ENCODE data around the gene ACTL8. TPM values are rescaled to one million over a fixed set of nuclear protein-coding genes. Genes with fewer than 3 reads are reported as not detected.

Gene ACTL8
- total and polyA plus RNA-seq, 2 of the 4 experiments (the other 2 are of a cell fraction), result under 0.01 to 0.07 TPM

- no peak overlapping the region for H3K4me2 ChIP-seq (ENCODE audit: low read depth, low read length)
- no peak overlapping the region for H3K23ac ChIP-seq (ENCODE audit: low read depth, low read length)
- H2AFZ ChIP-seq (replicated peaks; ENCODE audit: low read length, poor library complexity), result no peak overlapping the region
- no peak overlapping the region for H2BK20ac ChIP-seq (ENCODE audit: low read depth, low read length)
- no peaks in the 10 kb centered on the region for H3K79me1 ChIP-seq (ENCODE audit: low read depth in 1 of 2, low read length in 2 of 2)
- POLR2A ChIA-PET (ENCODE audit: unreplicated experiment), result no interaction called here
- H4K8ac ChIP-seq (ENCODE audit: low read depth in 2 of 2, low read length in 2 of 2), result no peak overlapping the region
- peaks cover 8% of the 10 kb centered on the region for H3K27me3 ChIP-seq (ENCODE audit: control insufficient read depth, insufficient read depth, low read length)
- no peak overlapping the region for H2BK15ac ChIP-seq (ENCODE audit: low read depth, low read length)
- H3K4ac ChIP-seq (ENCODE audit: low read depth, low read length), result no peak overlapping the region
- no peak overlapping the region for H3K14ac ChIP-seq (replicated peaks; ENCODE audit: low read depth, low read length)
- intact Hi-C loops (cut with micrococcal nuclease) (no loop called here), in situ Hi-C loops (cut with MboI; ENCODE audit: low sequenced_read_pairs) (no loop called here), dilution Hi-C loops (cut with HindIII; ENCODE audit: low sequenced_read_pairs, unreplicated experiment) (no loop called here)
- H3K18ac ChIP-seq (ENCODE audit: low read depth, low read length), result no peak overlapping the region
- no peaks in the 10 kb centered on the region for H3K9me1 ChIP-seq (ENCODE audit: insufficient read depth, low read length)
- H3K56ac ChIP-seq (ENCODE audit: extremely low read depth, insufficient read depth, low read length), result no peak overlapping the region
- no peak overlapping the region for H2BK5ac ChIP-seq (ENCODE audit: low read depth, low read length, poor library complexity, severe bottlenecking)
- no peak overlapping the region for H3K4me3 ChIP-seq (ENCODE audit: insufficient read depth, low read depth, low read length)
- no peak overlapping the region for H2AK9ac ChIP-seq (replicated peaks; ENCODE audit: low read depth, low read length, poor library complexity)
- no TSS peak for BruUV-seq (replicated peaks)
- no peaks in the 10 kb centered on the region for H3K4me1 ChIP-seq (ENCODE audit: control insufficient read depth, insufficient read depth, low read length)
- H4K20me1 ChIP-seq (ENCODE audit: insufficient read depth, low read length), result no peaks in the 10 kb centered on the region
- CTCF ChIA-PET, result interaction anchor here (0.6 kb wide), 1 partner anchor 53 kb away, joined by 6 read pairs; no protein-coding TSS in a partner anchor
- DNase-seq (no peak), ATAC-seq (ENCODE audit: low read depth) (no peak)
- TF ChIP-seq NFE2L2 (IDR thresholded peaks at IDR 0.05; ENCODE audit: low read depth, low read length) (no peak), SMC3 (IDR thresholded peaks at IDR 0.05; ENCODE audit: low read depth, low read length) (no peak), CEBPB (IDR thresholded peaks at IDR 0.05; ENCODE audit: low read depth, low read length) (no peak), RFX5 (IDR thresholded peaks at IDR 0.05; ENCODE audit: low read depth, low read length) (no peak), CTCF (conservative IDR thresholded peaks at IDR 0.05; ENCODE audit: low read depth, low read length) (no peak), RCOR1 (IDR thresholded peaks at IDR 0.05; ENCODE audit: insufficient replicate concordance, low read length) (no peak), ELK1 (IDR thresholded peaks at IDR 0.05; ENCODE audit: borderline replicate concordance, low read depth, low read length) (no peak), MXI1 (IDR thresholded peaks at IDR 0.05; ENCODE audit: borderline replicate concordance, low read depth, low read length) (no peak), MAFK (IDR thresholded peaks at IDR 0.05; ENCODE audit: low read depth, low read length) (no peak), CHD1 (IDR thresholded peaks at IDR 0.05; ENCODE audit: low read depth, low read length) (no peak), POLR2A (IDR thresholded peaks at IDR 0.05; ENCODE audit: low read depth, low read length) (no peak), MAZ (IDR thresholded peaks at IDR 0.05; ENCODE audit: borderline replicate concordance, low read depth, low read length) (no peak), BHLHE40 (IDR thresholded peaks at IDR 0.05; ENCODE audit: low read depth, low read length) (no peak)
- TF ChIP-seq, protein P1, sequence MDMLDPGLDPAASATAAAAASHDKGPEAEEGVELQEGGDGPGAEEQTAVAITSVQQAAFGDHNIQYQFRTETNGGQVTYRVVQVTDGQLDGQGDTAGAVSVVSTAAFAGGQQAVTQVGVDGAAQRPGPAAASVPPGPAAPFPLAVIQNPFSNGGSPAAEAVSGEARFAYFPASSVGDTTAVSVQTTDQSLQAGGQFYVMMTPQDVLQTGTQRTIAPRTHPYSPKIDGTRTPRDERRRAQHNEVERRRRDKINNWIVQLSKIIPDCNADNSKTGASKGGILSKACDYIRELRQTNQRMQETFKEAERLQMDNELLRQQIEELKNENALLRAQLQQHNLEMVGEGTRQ (IDR thresholded peaks at IDR 0.05; ENCODE audit: low read depth, low read length), result no peak
- no peak overlapping the region for H4K91ac ChIP-seq (ENCODE audit: insufficient read depth, low read depth, low read length)
- no peak overlapping the region for H3K27ac ChIP-seq (ENCODE audit: insufficient read depth, low read length)
- H3K9me3 ChIP-seq (ENCODE audit: control insufficient read depth, insufficient read depth, low read length), result no peaks in the 10 kb centered on the region
- H2BK120ac ChIP-seq (ENCODE audit: low read depth, low read length), result no peak overlapping the region
- H3K9ac ChIP-seq (ENCODE audit: low read depth, low read length), result no peak overlapping the region
- H3K36me3 ChIP-seq (ENCODE audit: control insufficient read depth, insufficient read depth, low read length), result no peaks in the 10 kb centered on the region
- H2AK5ac ChIP-seq (ENCODE audit: low read depth, low read length), result no peak overlapping the region
- WGBS, 2 experiments (ENCODE audit: extremely low coverage in 2 of 2, insufficient read length in 1 of 2), result 25% methylated on average over 7 of the region's 11 CpGs; no CpG with 5 or more reads in 1 of the 2 experiments
- H4K5ac ChIP-seq (ENCODE audit: low read depth, low read length), result no peak overlapping the region
These were observed 21.3 kb downstream of the ACTL8 start for GRCh38 chr1:17776426-17776825.

All from IMR-90 (cell line).